Ectodermal cell (in vitro differentiated cells): ENCODE results near the gene P2RX6.

Experiments used
- H3K27ac ChIP-seq: 2 replicates; pipeline ENCODE4 v1.7.0; 2013; ENCODE audit warnings: mild to moderate bottlenecking, low read depth, low read length; ENCODE audit not compliant: insufficient read depth, poor library complexity, severe bottlenecking
- H3K27me3 ChIP-seq: 2 replicates; pipeline ENCODE4 v1.7.0; 2013; ENCODE audit warnings: mild to moderate bottlenecking, low read length; ENCODE audit not compliant: insufficient read depth, control insufficient read depth, poor library complexity, severe bottlenecking
- H3K36me3 ChIP-seq: one replicate; pipeline ENCODE4 v1.7.0; 2013; ENCODE audit warnings: low read length; ENCODE audit not compliant: control insufficient read depth, insufficient read depth
- H3K4me1 ChIP-seq: one replicate; pipeline ENCODE4 v1.7.0; 2013; ENCODE audit warnings: low read length; ENCODE audit not compliant: control insufficient read depth, insufficient read depth
- H3K4me3 ChIP-seq: 2 replicates; pipeline ENCODE4 v1.7.0; 2013; ENCODE audit warnings: low read depth, low read length, control low read depth; ENCODE audit not compliant: insufficient read depth
- H3K9me3 ChIP-seq: 2 replicates; pipeline ENCODE4 v1.7.0; 2013; ENCODE audit warnings: mild to moderate bottlenecking, low read length, moderate library complexity; ENCODE audit not compliant: control insufficient read depth
- WGBS, 2 experiments: methylation state at CpG; one replicate each; pipeline ENCODE4 v1.1.7; 2013; ENCODE audit warnings: missing lambda C conversion rate in 2 of 2; 5-methylcytosine and 5-hydroxymethylcytosine counted together

P2RX6 gene

DNA sequence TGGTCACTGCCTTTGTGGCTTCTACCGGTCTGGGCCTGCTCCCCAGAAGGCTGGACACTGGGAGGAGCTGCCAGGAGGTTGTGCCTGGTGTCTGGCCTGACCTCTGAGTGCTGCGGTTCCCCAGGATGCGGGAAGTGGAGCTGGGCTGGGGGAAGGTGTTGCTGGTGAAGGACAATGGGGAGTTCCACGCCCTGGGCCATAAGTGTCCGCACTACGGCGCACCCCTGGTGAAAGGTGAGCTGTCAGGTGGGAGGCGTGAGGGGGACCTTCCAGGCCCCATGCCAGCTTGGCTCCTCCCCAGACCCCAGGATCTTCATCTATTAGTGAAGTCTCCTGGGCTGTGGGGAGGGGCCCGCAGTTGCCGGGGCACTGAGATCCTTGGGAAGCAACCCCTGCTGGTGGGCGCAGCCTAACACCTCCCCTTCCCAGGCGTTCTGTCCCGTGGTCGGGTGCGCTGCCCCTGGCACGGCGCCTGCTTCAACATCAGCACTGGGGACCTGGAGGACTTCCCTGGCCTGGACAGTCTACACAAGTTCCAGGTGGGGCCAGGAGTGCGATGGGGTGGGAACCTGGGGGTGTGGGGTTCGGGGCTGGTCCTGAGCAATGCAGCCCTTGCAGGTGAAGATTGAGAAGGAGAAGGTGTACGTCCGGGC, 41.2 kb upstream of the P2RX6 start:
- 83 to 87% methylated on average over 21 of the region's 21 CpGs for WGBS, 2 experiments
- H3K27me3 ChIP-seq: no peaks in the 10 kb centered on the region

GRCh38 chr22:20974336-20974955, 40.5 kb upstream of the P2RX6 start:
- Histone ChIP-seq H3K9me3 (no peaks in the 10 kb centered on the region), H3K4me1 (peaks cover 35% of the 10 kb centered on the region), H3K36me3 (peaks cover 6% of the 10 kb centered on the region), H3K27ac (no peak overlapping the region), H3K27me3 (no peaks in the 10 kb centered on the region), H3K4me3 (no peak overlapping the region)
- 91 to 94% methylated on average over 16 of the region's 16 CpGs for WGBS, 2 experiments

More for the DNA sequence above, 41.2 kb upstream of the P2RX6 start:
- peaks cover 5% of the 10 kb centered on the region for H3K36me3 ChIP-seq
- H3K4me3 ChIP-seq: no peak overlapping the region
- H3K27ac ChIP-seq: no peak overlapping the region
- peaks cover 38% of the 10 kb centered on the region for H3K4me1 ChIP-seq
- no peaks in the 10 kb centered on the region for H3K9me3 ChIP-seq

- Histone ChIP-seq H3K4me3 (no peak overlapping the region), H3K36me3 (peaks cover 6% of the 10 kb centered on the region), H3K4me1 (peaks cover 42% of the 10 kb centered on the region), H3K9me3 (no peaks in the 10 kb centered on the region), H3K27me3 (no peaks in the 10 kb centered on the region), H3K27ac (no peak overlapping the region)
- 93% methylated on average over 14 of the region's 14 CpGs for WGBS, 2 experiments
These were observed 39.2 kb upstream of the P2RX6 start for GRCh38 chr22:20975541-20976290.

- no peaks in the 10 kb centered on the region for H3K27me3 ChIP-seq
- no peak overlapping the region for H3K4me3 ChIP-seq
- no peaks in the 10 kb centered on the region for H3K9me3 ChIP-seq
- WGBS, 2 experiments: 88 to 91% methylated on average over 24 of the region's 24 CpGs
- H3K27ac ChIP-seq: no peak overlapping the region
- peaks cover 40% of the 10 kb centered on the region for H3K4me1 ChIP-seq
- H3K36me3 ChIP-seq: peaks cover 6% of the 10 kb centered on the region
These were observed 38.6 kb upstream of the P2RX6 start for GRCh38 chr22:20976291-20976877.

DNA sequence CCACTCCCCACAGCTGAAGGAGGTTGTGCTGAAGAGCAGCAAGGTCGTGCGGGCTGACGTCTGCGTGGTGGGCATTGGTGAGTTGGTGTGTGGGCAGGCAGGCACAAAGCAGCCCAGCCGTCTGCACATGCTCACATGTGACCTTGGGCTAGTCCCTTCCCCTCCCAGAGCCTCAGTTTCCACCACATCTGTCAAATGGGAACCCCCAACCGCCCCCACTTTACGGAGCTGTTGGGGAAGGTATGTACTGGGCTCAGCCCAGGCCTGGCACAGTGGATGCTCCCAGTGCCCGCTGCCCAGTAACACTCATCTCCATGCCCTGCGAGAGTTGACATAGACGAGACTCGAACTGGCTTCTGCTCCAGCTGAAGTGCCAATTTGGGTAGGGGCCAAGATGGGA, 37.9 kb upstream of the P2RX6 start:
- peaks cover 6% of the 10 kb centered on the region for H3K36me3 ChIP-seq
- H3K4me1 ChIP-seq: peaks cover 37% of the 10 kb centered on the region
- H3K27me3 ChIP-seq: no peaks in the 10 kb centered on the region
- no peak overlapping the region for H3K4me3 ChIP-seq
- H3K9me3 ChIP-seq: no peaks in the 10 kb centered on the region
- no peak overlapping the region for H3K27ac ChIP-seq
- 92 to 93% methylated on average over 11 of the region's 11 CpGs for WGBS, 2 experiments

DNA sequence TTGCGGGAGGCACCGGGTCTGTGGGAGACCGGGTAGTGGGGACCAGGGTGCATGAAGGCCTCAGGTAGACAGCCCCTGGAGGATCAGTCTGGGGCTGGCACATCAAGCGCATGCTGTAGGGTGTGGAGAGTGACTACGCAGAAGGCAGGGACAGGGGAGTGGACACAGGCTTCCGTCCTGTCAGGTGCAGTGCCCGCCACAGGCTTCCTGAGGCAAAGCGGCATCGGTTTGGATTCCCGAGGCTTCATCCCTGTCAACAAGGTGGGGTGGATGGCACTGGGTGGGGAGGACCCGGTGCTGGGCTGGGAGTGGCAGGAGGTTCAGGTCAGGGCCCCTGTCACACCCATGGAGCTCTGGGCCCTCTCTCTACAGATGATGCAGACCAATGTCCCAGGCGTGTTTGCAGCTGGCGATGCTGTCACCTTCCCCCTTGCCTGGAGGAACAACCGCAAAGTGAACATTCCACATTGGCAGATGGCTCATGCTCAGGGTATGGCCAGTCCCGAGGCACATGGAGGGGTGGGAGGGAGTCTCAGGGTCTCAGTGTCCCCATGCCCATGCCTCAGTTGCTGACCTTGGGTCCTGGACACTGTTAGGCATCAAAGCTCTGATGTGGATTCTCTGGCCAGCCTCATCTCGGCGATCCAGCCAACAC, 37.3 kb upstream of the P2RX6 start:
- Histone ChIP-seq H3K27me3 (no peaks in the 10 kb centered on the region), H3K4me3 (no peak overlapping the region), H3K36me3 (peaks cover 6% of the 10 kb centered on the region), H3K27ac (no peak overlapping the region), H3K4me1 (peaks cover 31% of the 10 kb centered on the region), H3K9me3 (no peaks in the 10 kb centered on the region)
- 90 to 92% methylated on average over 17 of the region's 17 CpGs for WGBS, 2 experiments

DNA sequence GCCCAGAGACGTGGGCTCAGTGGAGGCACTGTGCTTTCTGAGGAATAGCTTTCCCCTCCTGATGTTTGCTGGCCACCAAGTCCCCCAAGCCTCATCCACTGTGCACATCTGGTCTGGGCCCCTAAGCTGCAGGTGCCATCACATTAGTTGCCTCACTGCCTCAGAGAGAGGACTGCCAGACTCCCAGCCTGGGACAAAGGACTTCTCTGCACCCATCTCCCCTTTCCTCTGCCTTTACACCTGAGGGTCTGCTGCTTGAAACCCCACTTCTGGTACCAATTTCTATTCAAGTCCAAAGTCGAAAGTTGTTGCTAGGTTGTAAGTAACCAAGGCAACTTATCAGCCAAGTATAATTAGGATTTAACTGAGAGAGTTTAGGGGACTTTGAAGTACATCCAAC, 36.5 kb upstream of the P2RX6 start:
- no peaks in the 10 kb centered on the region for H3K9me3 ChIP-seq
- H3K36me3 ChIP-seq: peaks cover 6% of the 10 kb centered on the region
- H3K27me3 ChIP-seq: no peaks in the 10 kb centered on the region
- H3K27ac ChIP-seq: no peak overlapping the region
- 92 to 94% methylated on average over 2 of the region's 2 CpGs for WGBS, 2 experiments
- H3K4me1 ChIP-seq: peaks cover 31% of the 10 kb centered on the region
- H3K4me3 ChIP-seq: no peak overlapping the region

- no peaks in the 10 kb centered on the region for H3K27me3 ChIP-seq
- 22 to 24% methylated on average over 39 of the region's 39 CpGs for WGBS, 2 experiments
- peaks cover 6% of the 10 kb centered on the region for H3K36me3 ChIP-seq
- H3K9me3 ChIP-seq: no peaks in the 10 kb centered on the region
- H3K27ac ChIP-seq: no peak overlapping the region
- H3K4me1 ChIP-seq: peaks cover 22% of the 10 kb centered on the region
- peak overlapping the region; percentile 21 for H3K4me3 ChIP-seq
These were observed 35.6 kb upstream of the P2RX6 start for GRCh38 chr22:20979243-20979809.

DNA sequence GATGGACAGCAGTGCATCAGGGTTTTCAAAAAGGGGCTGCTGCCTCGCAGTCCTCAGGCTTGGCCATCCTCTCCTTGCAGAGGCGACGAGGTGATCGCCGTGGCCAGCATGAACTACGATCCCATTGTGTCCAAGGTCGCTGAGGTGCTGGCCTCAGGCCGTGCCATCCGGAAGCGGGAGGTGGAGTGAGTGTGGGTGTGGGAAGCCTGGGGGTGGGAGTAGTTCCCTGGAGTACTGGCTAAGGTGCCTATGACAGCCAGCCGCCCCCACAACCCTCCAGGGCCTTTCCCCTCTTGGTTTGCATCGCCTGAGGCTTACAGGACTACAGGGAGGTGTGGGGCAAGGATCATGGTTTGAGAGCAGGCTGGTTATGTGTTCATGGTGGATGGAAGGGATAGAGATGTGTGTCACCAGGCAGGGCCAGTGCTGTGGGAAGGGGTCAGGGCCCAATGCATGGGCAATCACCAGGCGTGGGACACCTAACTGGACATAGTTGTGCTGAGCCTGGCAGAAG, 35.0 kb upstream of the P2RX6 start:
- Histone ChIP-seq H3K9me3 (no peaks in the 10 kb centered on the region), H3K36me3 (peaks cover 6% of the 10 kb centered on the region), H3K4me1 (peaks cover 22% of the 10 kb centered on the region), H3K4me3 (peak overlapping the region; percentile 21), H3K27ac (no peak overlapping the region), H3K27me3 (no peaks in the 10 kb centered on the region)
- 72 to 76% methylated on average over 13 of the region's 13 CpGs for WGBS, 2 experiments
